Measurements from ENCODE around the gene SAMD4A.

SAMD4A gene

GRCh38 chr14:54637270-54638134 lies 70.6 kb downstream of the SAMD4A start:
- no peak for DNase-seq

- no peak for DNase-seq
Observed at GRCh38 chr14:54638135-54638446, 71.2 kb downstream of the SAMD4A start.

GRCh38 chr14:54639611-54640010 lies 72.7 kb downstream of the SAMD4A start:
- DNase-seq: no peak

GRCh38 chr14:54640506-54640905 lies 73.6 kb downstream of the SAMD4A start:
- no peak for DNase-seq

GRCh38 chr14:54642121-54642520 lies 75.2 kb downstream of the SAMD4A start:
- DNase-seq: no peak

- no peak for DNase-seq
Observed at GRCh38 chr14:54642801-54643695, 76.1 kb downstream of the SAMD4A start.

GRCh38 chr14:54643696-54644176 lies 76.8 kb downstream of the SAMD4A start:
- no peak for DNase-seq

GRCh38 chr14:54645639-54646038 lies 78.7 kb downstream of the SAMD4A start:
- no peak for DNase-seq

GRCh38 chr14:54646626-54647025 lies 79.7 kb downstream of the SAMD4A start:
- no peak for DNase-seq

- no peak for DNase-seq
Observed at GRCh38 chr14:54647378-54647777, 80.5 kb downstream of the SAMD4A start.

GRCh38 chr14:54649056-54649455 lies 82.1 kb downstream of the SAMD4A start:
- no peak for DNase-seq

GRCh38 chr14:54650331-54650958 lies 83.5 kb downstream of the SAMD4A start:
- DNase-seq: no peak

GRCh38 chr14:54650959-54651351 lies 84.0 kb downstream of the SAMD4A start:
- DNase-seq: no peak

GRCh38 chr14:54651649-54652048 lies 84.7 kb downstream of the SAMD4A start:
- no peak for DNase-seq

- DNase-seq: no peak
Observed at GRCh38 chr14:54652188-54652587, 85.3 kb downstream of the SAMD4A start.

- DNase-seq: no peak
Observed at GRCh38 chr14:54652605-54653052, 85.7 kb downstream of the SAMD4A start.

- no peak for DNase-seq
Observed at GRCh38 chr14:54653712-54654469, 87.0 kb downstream of the SAMD4A start.

GRCh38 chr14:54654605-54655004 lies 87.7 kb downstream of the SAMD4A start:
- no peak for DNase-seq

- no peak for DNase-seq
Observed at GRCh38 chr14:54658836-54659235, 91.9 kb downstream of the SAMD4A start.

GRCh38 chr14:54659365-54659764 lies 92.4 kb downstream of the SAMD4A start:
- DNase-seq: no peak

GRCh38 chr14:54660604-54661111 lies 93.7 kb downstream of the SAMD4A start:
- no peak for DNase-seq

- no peak for DNase-seq
Observed at GRCh38 chr14:54662491-54663133, 95.7 kb downstream of the SAMD4A start.
